CD4-positive, alpha-beta T cell (primary cell): ENCODE results near the gene TEX22. TPM values are rescaled to one million over a fixed set of nuclear protein-coding genes. Genes with fewer than 3 reads are reported as not detected.

Source experiments
- ATAC-seq: fragments of 200-7000 bp; cut with Tn5 transposase; one replicate; pipeline ENCODE4 v1.10.0; 2022; ENCODE audit warnings: mild to moderate bottlenecking; ENCODE audit not compliant: poor library complexity
- CTCF ChIA-PET: fragments of 350-600 bp; sonication (Branson Sonifier 250); formaldehyde crosslinking; loops from one replicate; lab custom pipeline; 2021; ENCODE audit warnings: antibody characterized with exemption, inconsistent platforms; lab: Charles Lee
- POLR2A ChIA-PET: fragments of 350-600 bp; sonication (Branson Sonifier 250); formaldehyde crosslinking; loops from one replicate; lab custom pipeline; 2021; ENCODE audit warnings: antibody characterized with exemption, inconsistent platforms; lab: Charles Lee
- DNase-seq, 14 experiments: peaks; one replicate each; pipeline ENCODE4 v3.0.0-alpha.2; 2013 to 2020; ENCODE audit warnings: mixed read lengths in 2 of 14
- H3K27ac ChIP-seq, 2 donors: one replicate each; pipeline versions ENCODE4 v1.5.1 to v1.7.0; 2013; ENCODE audit warnings: low read length in 2 of 2, low read depth in 1 of 2, mild to moderate bottlenecking in 1 of 2
- H3K27me3 ChIP-seq, 2 experiments: 1 replicate in 1 of 2; 2 replicates in 1 of 2; pipeline versions ENCODE4 v1.6.1 to v1.7.0; 2013; ENCODE audit warnings: low read length in 2 of 2, control low read depth in 1 of 2, mild to moderate bottlenecking in 1 of 2, moderate library complexity in 1 of 2; ENCODE audit not compliant: insufficient read depth in 2 of 2, control insufficient read depth in 1 of 2
- H3K36me3 ChIP-seq: one replicate; pipeline ENCODE4 v1.6.1; 2013; ENCODE audit warnings: low read length, control low read depth; ENCODE audit not compliant: insufficient read depth
- H3K4me1 ChIP-seq: one replicate; pipeline ENCODE4 v1.6.1; 2013; ENCODE audit warnings: low read length, control low read depth; ENCODE audit not compliant: insufficient read depth
- H3K4me3 ChIP-seq: one replicate; pipeline ENCODE4 v1.5.1; 2013; ENCODE audit warnings: mild to moderate bottlenecking, low read length, moderate library complexity
- H3K9me3 ChIP-seq, 2 experiments: 1 replicate in 1 of 2; 2 replicates in 1 of 2; pipeline versions ENCODE4 v1.6.1 to v1.7.0; 2013; ENCODE audit warnings: low read length in 2 of 2, mild to moderate bottlenecking in 2 of 2, control low read depth in 1 of 2, moderate library complexity in 1 of 2; ENCODE audit not compliant: control insufficient read depth in 1 of 2, insufficient read depth in 1 of 2
- H3K27ac Mint-ChIP-seq: one replicate; pipeline ENCODE4 v1.8.0; 2020; ENCODE audit warnings: mixed read lengths
- H3K27me3 Mint-ChIP-seq: one replicate; pipeline ENCODE4 v1.8.0; 2021; ENCODE audit warnings: mixed read lengths
- H3K36me3 Mint-ChIP-seq: one replicate; pipeline ENCODE4 v1.8.0; 2021; ENCODE audit warnings: low read depth, mixed read lengths
- H3K4me1 Mint-ChIP-seq: one replicate; pipeline ENCODE4 v1.8.0; 2021; ENCODE audit warnings: low read depth, mixed read lengths
- H3K4me3 Mint-ChIP-seq: one replicate; pipeline ENCODE4 v1.8.0; 2020; ENCODE audit warnings: mild to moderate bottlenecking, mixed read lengths
- H3K9me3 Mint-ChIP-seq: one replicate; pipeline ENCODE4 v1.8.0; 2020; ENCODE audit warnings: mixed read lengths
- CTCF ChIP-seq: fragments of 200-600 bp; IDR thresholded peaks from one replicate; pipeline ENCODE4 v1.8.0; 2022; ENCODE audit warnings: antibody characterized with exemption, mild to moderate bottlenecking
- intact Hi-C, 2 experiments: fragments of 100-400 bp; cut with DNase I in 1 of 2; cut with micrococcal nuclease in 1 of 2; formaldehyde crosslinking; loops; one replicate each; pipeline versions ENCODE4 v1.15.1 to v1.9.0; 2023 to 2025; cut with DNase I, micrococcal nuclease
- total RNA-seq, 174 experiments: library from RNA in 2 of 174; stranded (reverse) in 2 of 174; gene quantifications; one replicate each; pipeline ENCODE4 v1.2.3 and lab custom pipeline; 2021 to 2026

The TEX22 gene
- total RNA-seq, 2 experiments from 2014 or later = 1.3 to 2.8 TPM

- peaks cover 5% of the 10 kb centered on the region for H3K4me1 Mint-ChIP-seq
- Histone ChIP-seq H3K27me3 (no peaks in the 10 kb centered on the region), H3K36me3 (no peaks in the 10 kb centered on the region), H3K4me1 (peaks cover 24% of the 10 kb centered on the region), H3K9me3 (no peaks in the 10 kb centered on the region), H3K27ac (no peak overlapping the region), H3K4me3 (no peak overlapping the region)
- no peak overlapping the region for H3K4me3 Mint-ChIP-seq
- no peak overlapping the region for H3K27ac Mint-ChIP-seq
- no peaks in the 10 kb centered on the region for H3K36me3 Mint-ChIP-seq
- no peaks in the 10 kb centered on the region for H3K27me3 Mint-ChIP-seq
- no peaks in the 10 kb centered on the region for H3K9me3 Mint-ChIP-seq
- ATAC-seq (no peak), DNase-seq (no peak)
- POLR2A ChIA-PET = no interaction called here
- intact Hi-C loops = no loop called here
- CTCF ChIA-PET = no interaction called here
- no peak for TF ChIP-seq CTCF
These were observed 5.2 kb upstream of the TEX22 start for GRCh38 chr14:105393151-105393550.

DNA sequence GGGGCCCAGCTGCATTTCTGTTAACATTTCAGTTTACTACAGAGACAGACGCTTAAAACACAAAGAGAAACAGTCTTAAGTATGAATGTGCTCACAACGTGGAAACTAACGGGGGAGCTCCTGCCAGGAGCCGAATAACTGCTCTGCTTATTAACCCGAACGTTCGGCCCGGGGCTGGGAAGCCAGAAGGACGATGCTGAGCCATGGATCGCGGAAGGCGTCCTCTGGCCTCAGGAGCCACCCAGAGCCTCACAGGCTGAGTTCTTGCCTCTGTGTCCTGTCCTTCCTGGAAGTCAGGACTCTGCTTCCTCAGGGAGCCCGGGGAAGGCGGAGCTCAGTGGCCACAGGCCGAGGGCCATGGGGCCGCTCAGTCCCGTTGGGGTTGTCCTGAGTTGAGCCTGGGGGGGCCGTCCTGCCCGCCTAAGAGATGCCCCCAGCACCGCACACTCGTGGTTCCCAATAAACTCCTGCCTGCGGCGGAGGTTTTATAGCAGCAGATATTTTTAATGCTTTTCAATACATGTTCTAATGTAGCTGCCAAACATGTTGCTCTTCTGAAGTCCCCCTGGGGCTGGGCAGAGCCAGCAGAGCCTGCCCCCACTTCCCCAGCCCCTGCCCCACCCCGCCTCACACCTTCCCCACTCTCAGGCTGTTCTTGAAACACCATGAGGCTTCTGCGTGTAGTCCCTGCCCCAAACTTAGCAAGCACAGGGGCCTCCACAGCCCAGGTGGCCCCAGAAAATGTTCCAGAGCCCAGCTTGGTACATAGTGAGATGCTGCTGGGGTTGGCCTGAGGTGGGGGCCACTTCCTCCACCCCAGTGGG, 3.4 kb upstream of the TEX22 start:
- Histone ChIP-seq H3K4me3 (no peak overlapping the region), H3K27me3 (no peaks in the 10 kb centered on the region), H3K4me1 (peaks cover 35% of the 10 kb centered on the region), H3K9me3 (peaks cover 0 to 8% of the 10 kb centered on the region in 2 experiments), H3K27ac (no peak overlapping the region), H3K36me3 (peaks cover 4% of the 10 kb centered on the region)
- intact Hi-C loops = loop anchor here in 1 of 2 experiments (5.0 kb wide), 1 partner anchor 97 kb away; the partner anchor contains the start of gene TEDC1
- DNase-seq = no peak
- ChIA-PET CTCF (no interaction called here), POLR2A (no interaction called here)
- Mint-ChIP-seq H3K9me3 (no peaks in the 10 kb centered on the region), H3K4me1 (peaks cover 5% of the 10 kb centered on the region), H3K27ac (no peak overlapping the region), H3K4me3 (no peak overlapping the region), H3K36me3 (peaks cover 12% of the 10 kb centered on the region), H3K27me3 (no peaks in the 10 kb centered on the region)
- no peak for ATAC-seq
- TF ChIP-seq CTCF = no peak

DNA sequence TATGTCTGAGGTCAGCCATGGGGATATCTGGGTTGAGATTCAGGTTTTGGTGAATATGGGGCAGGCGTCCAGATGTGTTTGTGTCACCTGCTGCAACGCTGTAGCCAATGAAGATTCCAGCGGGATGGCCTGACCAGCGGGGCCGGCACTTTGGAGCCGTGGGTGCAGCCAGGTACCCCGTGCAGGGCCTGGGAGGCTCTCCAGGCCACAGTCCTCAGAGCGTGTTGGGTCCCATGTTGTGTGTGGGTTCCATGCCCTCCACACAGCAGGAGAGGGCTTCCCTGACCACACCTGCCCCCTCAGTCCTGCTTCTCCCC, 2.8 kb upstream of the TEX22 start:
- Histone ChIP-seq H3K4me1 (peaks cover 32% of the 10 kb centered on the region), H3K9me3 (peaks cover 0 to 14% of the 10 kb centered on the region in 2 experiments), H3K27ac (no peak overlapping the region), H3K4me3 (no peak overlapping the region), H3K27me3 (no peaks in the 10 kb centered on the region), H3K36me3 (peaks cover 10% of the 10 kb centered on the region)
- Mint-ChIP-seq H3K27ac (no peak overlapping the region), H3K9me3 (peaks cover 2% of the 10 kb centered on the region), H3K27me3 (no peaks in the 10 kb centered on the region), H3K36me3 (peaks cover 18% of the 10 kb centered on the region), H3K4me3 (no peak overlapping the region), H3K4me1 (peaks cover 9% of the 10 kb centered on the region)
- ChIA-PET POLR2A (no interaction called here), CTCF (no interaction called here)
- DNase-seq (no peak), ATAC-seq (no peak)
- no peak for TF ChIP-seq CTCF
- intact Hi-C loops = loop anchor here in 1 of 2 experiments (5.0 kb wide), 1 partner anchor 97 kb away; the partner anchor contains the start of gene TEDC1
